ENCODE results near the gene VOPP1.

- TF ChIP-seq CTCF (IDR thresholded peaks at IDR 0.05) (no peak), POLR2A (IDR thresholded peaks at IDR 0.05) (no peak)
Measured at GRCh38 chr7:55568613-55569268, 3.6 kb downstream of the VOPP1 start.

Measured in uterus (tissue), 2 donors.